Bone marrow (tissue), 2 donors: ENCODE results near the gene CRYBG1.
"Not testable (repeated sequence)": the region's sequence is repeated elsewhere in the genome, so short reads cannot be mapped to it uniquely, and the experiment has no call there.

Source experiments
- DNase-seq, 2 donors: peaks; one replicate each; lab custom pipeline; 2025; lab: John Stamatoyannopoulos, UW

Gene CRYBG1

DNA sequence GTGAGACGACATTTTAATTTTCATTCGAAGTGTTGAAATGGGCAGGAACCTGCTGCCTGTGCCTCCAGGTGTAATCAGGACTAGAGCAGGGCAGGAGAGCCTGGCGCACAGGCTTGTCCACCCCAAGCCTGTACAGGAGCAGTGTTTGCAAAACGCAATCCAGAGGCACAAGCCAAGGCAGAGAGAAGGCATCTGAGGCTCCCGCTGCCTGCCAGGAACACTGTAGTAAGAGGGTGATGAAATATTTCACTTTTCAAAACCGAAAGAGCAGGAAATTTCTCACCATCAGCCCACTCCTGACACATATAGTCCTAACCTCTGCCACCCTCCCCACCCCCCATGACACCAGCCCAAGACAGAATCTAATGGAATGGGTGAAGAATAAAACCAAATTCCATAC, 136.3 kb downstream of the CRYBG1 start:
- no peak for DNase-seq

DNA sequence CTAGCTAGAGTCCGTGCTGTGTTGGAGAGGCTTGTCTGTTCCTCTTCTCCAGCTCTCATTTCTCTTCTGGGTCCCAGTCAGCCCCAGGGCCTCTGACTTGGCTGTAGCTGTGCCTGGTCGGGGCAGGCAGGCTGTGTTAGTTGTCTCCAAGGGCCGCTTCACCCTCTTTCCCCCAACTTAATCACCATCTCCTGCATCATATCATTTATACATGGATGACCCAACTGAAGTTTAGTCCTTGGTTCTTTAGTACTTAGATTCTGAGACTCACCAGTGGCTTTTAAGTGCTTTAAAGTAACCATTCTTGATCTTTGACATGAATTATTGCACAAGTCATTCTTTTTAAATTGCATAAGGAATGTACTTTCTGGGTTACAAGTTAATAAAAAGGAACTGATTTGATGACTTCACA, 141.4 kb downstream of the CRYBG1 start:
- no peak for DNase-seq

DNA sequence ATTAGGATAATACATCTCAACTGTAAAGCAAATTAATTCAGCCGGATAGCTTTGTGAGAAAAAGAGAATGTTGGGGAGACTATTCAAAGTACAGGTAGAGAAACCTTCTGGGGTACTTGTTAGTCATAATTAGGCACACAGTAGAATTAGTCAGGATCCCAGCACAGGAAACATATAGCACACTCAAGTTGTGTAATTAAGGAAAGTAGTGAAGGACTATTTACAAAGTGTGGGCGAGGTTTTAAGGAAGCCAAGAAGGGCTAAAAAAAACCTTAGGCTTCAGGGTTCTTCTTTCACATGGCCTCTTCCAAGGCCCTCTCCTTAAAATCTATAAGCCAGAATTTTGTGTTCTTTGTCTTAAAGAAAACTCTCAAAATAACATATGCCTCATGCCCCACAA, 142.0 kb downstream of the CRYBG1 start:
- DNase-seq = no peak

DNA sequence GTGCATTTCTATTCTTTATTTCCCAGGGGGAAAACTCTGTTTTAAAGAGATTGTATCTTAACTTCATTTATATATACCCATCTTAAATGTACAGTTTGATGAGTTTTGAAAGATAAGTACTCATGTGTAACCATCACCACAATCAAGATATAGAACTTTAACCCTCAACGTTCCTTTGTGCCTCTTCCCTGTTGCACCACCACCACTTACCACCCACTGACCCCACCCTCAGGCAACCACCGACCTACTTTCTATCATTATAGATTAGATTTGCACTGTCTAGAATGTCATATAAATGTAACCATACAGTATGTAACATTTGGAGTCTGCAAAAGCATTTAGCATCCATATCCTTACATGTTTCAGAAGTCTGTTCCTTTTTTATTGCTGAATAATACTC, 147.8 kb downstream of the CRYBG1 start:
- DNase-seq = no peak

DNA sequence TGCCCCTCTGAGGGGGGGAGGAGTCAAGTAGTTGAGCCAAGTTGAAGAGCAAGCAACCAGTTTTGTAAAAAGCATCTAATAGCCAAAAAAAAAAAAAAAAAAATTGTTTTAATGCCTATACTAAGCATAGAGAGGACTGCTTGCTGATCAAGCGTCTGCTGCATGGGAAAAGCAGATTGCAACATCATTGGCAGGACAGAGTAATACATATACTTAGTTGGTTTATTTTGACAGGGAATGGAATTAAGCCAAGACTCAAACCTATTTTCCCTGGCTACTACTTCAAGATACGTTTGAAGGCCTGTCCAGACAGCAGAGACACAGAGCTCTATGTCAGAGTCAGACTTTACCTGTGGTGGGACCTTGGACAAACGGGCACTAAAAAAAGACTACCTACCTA, 148.3 kb downstream of the CRYBG1 start:
- DNase-seq = no peak

DNA sequence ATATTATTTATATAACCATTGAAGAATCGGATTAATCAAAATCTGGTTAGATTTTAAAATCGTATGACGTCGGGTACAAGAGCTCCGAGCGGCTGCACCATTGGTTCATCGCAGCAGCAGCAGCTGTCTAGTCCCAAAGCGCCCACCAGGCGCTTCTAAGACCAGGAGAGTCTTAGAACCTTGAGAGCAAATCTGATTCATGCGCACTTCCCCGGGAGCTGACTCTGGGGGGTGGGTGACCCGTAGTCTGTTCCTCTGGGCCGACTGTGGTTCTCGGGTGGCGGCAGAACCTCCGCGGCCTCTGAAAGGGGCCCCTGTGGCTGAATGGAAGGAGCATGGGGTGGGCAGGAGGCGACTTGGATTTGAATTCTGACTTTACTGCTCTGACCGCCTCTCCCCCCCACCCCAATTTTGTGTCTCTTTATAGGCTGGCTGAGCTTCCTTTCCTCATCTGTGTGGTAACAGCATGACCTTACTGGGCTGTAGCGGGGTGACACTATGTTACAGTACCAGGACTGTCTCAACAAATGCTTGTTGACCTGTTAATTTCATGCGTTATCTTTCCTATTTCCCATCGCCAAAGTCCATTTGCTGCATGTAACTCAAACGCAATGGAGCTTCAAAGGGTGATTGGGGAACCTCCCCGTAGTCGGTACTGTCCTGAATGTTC, 149.0 kb downstream of the CRYBG1 start:
- DNase-seq = peak in 1 of 2 donors; percentile 20

DNA sequence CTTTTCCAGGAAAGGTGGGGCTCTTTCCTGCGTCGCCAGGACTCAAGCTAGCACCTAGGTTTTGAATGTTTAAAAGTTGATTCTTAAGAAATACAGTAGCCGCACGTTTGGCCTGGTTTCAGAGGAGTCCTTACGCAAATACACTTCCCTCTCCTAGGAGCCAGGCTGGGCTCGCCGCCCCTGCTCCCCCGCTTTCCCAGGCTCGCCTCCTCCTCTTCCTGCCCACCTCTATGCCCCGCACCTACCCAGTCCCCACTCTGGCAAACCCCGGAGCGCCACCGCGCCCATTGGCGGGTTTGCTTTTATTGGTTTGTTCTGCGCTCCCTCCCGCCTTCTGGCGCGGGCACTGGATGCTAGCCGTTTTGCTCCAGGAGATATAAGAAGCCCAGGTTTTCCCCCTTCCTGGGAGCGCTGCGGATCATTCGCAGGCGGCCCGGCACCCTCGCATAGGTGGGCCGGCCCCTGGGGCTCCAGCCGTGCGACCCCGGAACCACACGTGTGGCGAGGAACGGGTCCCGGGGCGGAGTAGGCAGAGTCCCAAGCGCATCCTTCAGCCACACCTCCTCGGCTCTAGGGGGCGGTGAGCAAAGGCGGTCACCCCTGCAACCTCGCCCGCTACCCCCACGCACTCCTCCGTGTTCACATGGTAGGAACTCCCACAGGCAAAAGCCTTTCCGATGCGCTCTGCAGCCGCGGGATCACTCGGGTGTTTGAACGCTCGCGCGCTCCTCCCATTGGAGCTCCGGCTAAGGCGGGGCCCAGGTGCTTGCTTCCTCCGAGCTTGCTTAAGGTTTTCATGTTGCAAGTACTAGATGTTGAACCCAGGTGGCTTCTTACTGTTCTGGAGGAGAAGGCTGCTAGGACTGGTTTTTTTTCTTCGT, 149.8 kb downstream of the CRYBG1 start:
- peak in 1 of 2 donors; percentile 54 for DNase-seq

DNA sequence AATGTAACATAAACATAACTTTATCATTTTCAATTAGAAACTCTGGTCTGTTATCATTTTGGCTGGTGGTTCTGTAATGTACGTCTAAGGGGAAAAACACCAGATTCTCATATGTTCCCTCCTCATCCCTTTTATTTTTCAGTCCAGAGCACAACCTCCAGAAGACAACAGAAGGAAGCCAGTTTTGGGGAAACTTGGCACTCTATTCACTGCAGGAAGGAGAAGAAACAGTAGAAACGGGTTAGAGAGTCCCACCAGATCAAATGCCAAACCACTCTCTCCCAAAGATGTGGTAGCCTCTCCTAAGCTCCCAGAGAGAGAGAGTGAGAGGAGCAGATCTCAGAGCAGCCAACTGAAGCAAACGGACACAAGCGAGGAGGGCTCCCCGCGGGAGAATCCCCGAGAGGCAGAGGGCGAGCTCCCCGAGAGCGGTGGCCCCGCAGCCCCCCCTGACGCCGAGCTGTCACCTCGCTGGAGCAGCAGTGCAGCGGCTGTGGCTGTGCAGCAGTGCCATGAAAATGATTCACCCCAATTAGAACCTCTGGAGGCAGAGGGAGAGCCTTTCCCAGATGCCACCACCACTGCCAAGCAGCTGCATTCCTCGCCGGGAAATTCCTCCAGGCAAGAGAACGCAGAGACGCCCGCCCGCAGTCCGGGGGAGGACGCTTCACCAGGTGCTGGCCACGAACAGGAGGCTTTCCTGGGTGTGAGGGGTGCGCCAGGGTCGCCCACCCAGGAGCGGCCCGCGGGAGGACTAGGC, 151.0 kb downstream of the CRYBG1 start:
- no peak for DNase-seq

DNA sequence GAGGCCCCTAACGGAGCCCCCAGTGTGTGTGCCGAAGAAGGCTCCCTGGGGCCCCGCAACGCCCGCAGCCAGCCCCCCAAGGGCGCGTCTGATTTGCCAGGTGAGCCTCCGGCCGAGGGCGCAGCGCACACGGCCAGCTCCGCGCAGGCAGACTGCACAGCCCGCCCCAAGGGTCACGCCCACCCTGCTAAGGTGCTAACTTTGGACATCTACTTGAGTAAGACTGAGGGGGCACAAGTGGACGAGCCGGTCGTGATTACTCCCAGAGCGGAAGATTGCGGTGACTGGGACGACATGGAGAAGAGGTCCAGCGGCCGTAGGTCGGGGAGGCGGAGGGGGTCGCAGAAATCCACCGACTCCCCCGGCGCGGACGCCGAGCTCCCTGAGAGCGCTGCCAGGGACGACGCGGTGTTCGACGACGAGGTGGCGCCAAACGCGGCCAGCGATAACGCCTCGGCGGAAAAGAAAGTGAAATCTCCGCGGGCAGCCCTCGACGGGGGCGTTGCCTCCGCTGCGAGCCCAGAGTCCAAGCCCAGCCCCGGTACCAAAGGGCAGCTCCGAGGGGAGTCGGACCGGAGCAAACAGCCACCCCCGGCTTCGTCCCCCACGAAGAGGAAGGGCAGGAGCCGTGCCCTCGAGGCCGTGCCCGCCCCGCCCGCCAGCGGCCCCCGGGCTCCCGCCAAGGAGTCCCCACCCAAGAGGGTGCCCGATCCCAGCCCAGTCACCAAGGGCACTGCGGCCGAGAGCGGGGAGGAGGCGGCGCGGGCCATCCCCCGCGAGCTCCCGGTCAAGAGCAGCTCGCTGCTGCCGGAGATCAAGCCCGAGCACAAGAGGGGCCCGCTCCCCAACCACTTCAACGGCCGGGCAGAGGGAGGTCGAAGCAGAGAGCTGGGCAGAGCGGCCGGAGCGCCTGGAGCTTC, 151.8 kb downstream of the CRYBG1 start:
- DNase-seq = peak; percentile 56 to 66

DNA sequence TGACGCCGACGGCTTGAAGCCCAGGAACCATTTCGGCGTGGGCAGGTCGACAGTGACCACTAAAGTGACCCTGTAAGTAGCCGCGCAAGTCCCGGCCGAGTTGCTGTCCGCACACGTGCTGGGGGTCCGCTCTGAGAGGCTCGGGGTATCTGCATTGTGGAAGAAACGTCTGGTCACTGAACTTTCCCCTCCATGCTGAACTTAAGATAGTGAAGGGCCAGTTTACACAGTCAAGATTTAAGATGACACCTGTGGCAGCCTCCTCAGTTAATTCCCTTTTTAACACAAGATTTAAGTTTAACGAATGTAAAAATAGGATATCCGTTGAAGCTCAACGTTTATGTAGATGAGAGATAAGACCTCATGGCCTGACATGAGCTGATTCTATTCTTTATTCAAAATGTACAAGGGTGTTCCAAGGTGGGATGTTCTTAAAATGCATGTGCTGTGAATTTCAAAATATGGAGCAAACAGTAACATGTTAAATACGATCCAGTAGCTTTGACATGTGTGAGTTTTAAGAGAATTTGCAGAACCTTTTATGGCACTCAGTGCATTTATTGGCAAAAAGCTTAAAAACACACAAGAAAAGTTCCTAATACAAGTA, 152.6 kb downstream of the CRYBG1 start:
- peak in 1 of 2 donors; percentile 58 for DNase-seq

DNA sequence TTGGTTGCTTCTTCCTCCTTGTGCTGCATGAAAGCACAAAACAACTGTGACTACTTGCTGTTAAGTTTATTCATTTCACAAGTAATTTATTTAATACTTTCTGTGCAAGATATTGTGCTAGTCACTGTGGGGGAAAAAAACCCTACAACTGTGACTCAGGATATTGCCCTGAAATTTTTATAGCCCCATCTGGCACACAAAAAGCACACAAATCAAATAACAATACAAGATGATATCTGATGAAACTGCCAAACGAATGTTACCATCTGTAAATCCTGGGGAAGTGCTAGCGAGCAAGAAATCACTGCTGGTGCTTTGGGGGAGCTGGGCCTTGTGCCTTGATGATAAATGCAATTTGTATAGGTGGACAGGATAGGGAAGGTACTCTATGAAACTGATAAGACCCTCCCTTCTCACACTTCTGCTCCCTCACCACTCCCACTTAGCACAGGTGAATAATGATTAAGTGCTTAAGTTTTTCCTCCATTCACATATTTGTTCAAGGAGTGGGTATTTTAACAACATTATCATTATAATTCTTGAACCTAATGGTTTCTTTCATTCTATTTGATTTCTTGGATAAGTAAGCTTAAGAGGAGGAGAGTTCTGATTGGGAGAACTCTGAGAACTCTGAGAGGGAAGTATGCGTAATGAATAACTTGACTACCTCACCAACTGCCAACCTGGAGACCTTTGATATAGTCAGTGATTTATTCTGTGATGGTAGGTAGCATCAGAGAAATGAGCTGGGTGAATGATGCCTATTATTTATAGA, 153.5 kb downstream of the CRYBG1 start:
- DNase-seq = peak in 1 of 2 donors; percentile 24

DNA sequence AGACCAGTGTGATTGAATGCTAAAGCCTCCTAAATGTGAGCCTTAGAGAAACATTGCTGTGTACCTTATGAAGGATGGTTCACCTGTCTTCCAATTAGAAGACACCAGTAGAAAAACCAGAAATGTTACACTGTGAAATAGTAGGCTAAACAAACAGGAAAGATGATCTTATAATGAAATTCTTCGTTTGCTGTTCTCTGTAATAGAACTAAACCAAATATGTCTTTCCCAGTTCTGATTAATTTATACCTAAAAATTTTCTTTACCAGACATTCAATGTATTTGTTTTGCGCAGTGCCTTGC, 154.0 kb downstream of the CRYBG1 start:
- no peak for DNase-seq

DNA sequence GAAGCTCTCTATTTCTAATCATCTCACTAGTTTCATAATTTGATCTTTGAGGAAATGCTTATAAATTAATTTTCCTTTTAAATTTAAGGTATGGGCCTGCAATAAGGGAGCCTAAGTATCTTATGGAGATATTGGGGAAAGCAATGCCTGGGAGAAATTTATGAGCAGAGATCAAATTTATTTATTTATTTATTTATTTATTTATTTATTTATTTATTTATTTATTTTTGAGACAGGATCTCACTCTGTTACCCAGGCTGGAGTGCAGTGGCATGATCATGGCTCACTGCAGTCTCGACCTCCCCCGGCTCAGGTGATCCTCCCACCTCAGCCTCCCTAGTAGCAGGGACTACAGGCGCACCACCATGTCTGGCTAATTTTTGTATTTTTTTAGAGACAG, 155.1 kb downstream of the CRYBG1 start:
- DNase-seq = not testable (repeated sequence)

DNA sequence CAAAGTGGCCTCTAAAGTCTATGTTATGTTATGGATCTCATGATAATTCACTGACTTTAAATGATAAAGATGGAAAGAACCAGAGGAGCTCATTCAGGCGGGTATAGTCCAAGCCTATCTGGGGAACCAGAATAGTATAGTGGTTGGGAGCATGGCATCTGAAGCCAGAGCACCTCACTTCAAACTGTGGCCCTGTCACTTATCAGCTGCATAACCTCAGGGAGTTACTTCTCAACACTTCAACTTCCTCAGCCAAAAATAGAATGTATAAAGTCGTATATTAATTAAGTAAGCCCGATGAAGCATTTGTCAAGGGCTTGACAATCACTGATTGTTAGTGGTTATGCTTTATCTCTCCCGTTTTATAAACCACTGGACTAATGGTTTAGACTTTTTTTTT, 156.1 kb downstream of the CRYBG1 start:
- DNase-seq = no peak

DNA sequence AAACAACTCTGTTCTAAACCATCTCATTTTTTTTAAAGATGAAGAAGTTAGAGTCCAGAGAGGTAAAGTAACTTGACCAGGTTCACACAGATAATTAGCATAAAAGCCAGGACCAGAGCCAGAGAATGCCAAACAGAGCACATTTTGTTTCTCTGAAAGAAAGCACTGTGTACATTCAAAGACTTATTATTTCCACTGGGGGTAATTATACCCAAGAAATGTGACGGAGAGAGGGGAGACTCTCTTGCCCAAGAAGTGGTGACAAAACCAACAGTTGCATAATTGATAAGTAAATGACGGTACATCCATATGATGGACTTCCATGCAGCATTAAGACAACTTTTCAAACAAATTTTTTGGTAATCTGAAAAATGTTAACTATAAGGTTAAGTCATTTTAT, 157.2 kb downstream of the CRYBG1 start:
- no peak for DNase-seq

DNA sequence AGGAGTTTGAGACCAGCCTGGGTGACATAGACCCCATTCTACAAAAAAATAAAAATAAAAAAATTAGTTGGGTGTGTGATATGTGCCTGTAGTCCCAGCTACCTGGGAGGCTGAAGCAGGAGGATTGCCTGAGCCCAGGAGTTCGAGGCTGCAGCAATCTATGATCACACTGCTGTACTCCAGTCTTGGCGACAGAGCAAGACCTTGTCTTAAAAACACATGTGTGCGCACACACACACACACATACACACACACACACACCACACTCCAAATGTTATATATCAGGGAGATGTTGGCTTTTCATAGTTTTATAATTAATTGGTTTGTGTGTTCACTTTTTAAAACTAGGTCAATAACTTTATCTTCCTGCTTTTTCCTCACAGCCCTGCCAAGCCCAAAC, 158.2 kb downstream of the CRYBG1 start:
- no peak for DNase-seq

DNA sequence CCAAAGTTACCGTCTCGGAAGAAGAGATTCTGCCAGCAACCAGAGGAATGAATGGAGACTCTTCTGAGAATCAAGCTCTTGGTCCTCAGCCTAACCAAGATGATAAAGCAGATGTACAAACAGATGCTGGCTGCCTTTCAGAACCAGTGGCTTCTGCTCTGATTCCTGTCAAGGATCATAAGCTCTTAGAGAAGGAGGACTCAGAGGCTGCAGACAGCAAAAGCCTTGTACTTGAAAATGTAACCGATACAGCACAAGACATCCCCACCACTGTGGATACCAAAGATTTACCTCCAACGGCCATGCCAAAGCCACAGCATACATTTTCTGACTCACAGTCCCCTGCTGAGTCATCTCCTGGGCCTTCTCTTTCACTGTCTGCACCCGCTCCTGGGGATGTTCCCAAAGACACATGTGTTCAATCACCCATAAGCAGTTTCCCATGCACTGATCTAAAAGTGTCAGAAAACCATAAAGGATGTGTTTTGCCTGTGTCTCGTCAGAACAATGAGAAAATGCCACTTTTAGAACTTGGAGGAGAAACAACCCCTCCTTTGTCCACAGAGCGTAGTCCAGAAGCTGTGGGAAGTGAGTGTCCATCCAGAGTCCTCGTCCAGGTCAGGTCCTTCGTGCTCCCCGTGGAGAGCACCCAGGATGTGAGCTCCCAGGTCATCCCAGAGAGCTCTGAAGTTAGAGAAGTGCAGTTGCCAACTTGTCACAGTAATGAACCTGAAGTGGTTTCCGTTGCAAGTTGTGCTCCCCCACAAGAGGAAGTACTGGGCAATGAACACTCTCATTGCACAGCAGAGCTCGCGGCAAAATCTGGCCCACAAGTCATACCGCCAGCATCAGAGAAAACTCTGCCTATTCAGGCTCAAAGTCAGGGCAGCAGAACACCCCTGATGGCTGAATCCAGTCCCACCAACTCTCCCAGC, 159.2 kb downstream of the CRYBG1 start:
- peak; percentile 47 to 87 for DNase-seq

DNA sequence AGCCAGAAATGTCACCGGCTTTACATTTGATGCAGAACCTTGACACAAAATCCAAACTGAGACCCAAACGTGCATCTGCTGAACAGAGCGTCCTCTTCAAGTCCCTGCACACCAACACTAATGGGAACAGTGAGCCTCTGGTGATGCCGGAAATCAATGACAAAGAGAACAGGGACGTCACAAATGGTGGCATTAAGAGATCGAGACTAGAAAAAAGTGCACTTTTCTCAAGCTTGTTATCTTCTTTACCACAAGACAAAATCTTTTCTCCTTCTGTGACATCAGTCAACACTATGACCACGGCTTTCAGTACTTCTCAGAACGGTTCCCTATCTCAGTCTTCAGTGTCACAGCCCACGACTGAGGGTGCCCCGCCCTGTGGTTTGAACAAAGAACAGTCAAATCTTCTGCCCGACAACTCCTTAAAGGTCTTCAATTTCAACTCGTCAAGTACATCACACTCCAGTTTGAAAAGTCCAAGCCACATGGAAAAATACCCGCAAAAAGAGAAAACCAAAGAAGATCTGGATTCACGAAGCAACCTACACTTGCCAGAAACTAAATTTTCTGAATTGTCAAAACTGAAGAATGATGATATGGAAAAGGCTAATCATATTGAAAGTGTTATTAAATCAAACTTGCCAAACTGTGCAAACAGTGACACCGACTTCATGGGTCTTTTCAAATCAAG, 160.3 kb downstream of the CRYBG1 start:
- no peak for DNase-seq
